Measurements from ENCODE around the gene NPPC. TPM values are rescaled to one million over a fixed set of nuclear protein-coding genes. Genes with fewer than 3 reads are reported as not detected.

Gene NPPC
- total RNA-seq, 1 donor from 2014 or later: 18.5 TPM

DNA sequence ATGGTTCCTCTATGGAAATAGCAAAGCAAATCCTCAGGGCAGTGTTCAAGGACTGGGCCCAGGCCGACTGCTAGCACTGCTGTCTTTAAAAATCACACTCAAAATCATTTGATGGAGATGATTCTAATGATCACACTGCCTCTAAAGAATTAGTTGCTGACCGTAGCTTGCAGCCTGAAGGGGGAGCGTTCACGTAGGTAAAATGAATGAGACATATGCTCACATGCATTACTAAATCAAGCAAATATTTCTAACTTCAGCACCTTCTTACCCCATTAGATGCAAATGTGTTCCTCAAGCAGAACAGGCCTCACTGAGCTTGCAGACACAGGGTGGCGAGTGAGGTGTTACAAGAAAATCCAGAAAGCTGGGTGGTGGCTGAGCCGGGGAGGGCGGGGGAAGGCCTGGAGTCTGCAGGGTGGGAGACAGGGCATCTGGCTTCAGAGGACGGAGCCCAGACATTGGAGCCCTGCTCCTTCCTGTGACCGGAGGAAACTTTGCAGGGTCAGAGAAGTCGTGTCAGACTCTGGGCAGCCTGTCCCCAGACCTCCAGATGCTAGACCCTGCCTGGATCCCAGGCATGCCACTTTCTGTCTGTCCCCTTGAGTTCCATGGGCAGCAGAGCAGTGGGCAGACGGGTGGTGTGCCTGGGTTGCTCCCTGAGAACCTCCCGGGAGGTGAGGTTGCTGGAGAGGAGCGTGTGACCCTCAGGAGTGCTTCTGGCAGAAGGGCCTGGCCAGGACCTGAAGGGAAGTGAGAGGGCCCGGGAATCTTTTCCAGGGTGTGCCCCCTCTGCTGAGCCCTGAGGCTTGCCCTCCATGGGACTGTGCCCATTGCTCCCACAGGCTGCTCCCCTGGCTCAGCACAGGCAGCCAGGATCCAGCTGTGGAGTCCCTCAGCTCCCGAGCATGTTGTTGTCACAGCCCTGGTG is 7.1 kb upstream of the NPPC start:
- Mint-ChIP-seq H3K4me1 (ENCODE audit: low read depth, unreplicated experiment) (peaks cover 37% of the 10 kb centered on the region), H3K4me3 (ENCODE audit: unreplicated experiment) (no peak overlapping the region), H3K36me3 (ENCODE audit: unreplicated experiment) (no peaks in the 10 kb centered on the region), H3K27me3 (ENCODE audit: unreplicated experiment) (peaks cover 17% of the 10 kb centered on the region), H3K9me3 (ENCODE audit: unreplicated experiment) (peaks cover 12% of the 10 kb centered on the region), H3K27ac (ENCODE audit: unreplicated experiment) (peak overlapping the region; percentile 79)
- no peak for TF ChIP-seq CTCF (IDR thresholded peaks at IDR 0.05; ENCODE audit: partially characterized antibody, unreplicated experiment)
- DNase-seq: no peak

DNA sequence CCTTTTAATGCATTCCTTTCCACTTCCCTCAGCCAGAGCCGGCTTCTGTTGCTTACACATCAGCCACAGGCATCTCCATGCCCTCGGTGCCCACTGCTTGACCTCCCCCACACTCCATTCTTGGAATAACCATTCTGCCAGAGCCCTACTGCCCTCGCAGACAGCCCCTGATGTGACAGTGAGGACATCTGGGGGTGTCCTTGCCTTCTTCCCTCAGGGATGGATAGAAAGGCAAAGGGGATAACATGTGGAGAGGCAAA is 6.4 kb upstream of the NPPC start:
- no peaks in the 10 kb centered on the region for H3K36me3 Mint-ChIP-seq (ENCODE audit: unreplicated experiment)
- H3K27me3 Mint-ChIP-seq (ENCODE audit: unreplicated experiment): peaks cover 18% of the 10 kb centered on the region

DNA sequence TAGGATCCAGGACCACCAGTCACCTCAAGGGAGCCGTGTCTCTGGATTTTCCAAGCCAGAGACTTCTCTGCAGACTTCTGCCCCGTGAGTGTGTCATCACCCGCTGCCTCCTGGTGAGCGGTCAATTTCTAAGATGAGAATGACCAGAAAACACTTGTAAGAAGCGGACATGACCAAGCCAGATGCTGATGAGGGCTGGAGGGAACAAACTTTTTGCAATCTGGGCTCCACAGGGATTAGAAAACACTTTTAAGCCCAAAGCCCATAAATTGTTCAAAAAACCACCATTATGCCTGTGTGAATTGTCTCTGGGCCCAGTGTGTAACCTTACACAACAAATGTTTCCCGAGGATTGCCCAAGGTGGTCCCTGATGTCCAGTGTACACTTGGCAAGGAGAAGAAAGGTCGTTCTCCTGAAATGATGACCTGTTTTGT is 5.3 kb upstream of the NPPC start:
- Mint-ChIP-seq H3K9me3 (ENCODE audit: unreplicated experiment) (peaks cover 15% of the 10 kb centered on the region), H3K27ac (ENCODE audit: unreplicated experiment) (no peak overlapping the region), H3K36me3 (ENCODE audit: unreplicated experiment) (no peaks in the 10 kb centered on the region), H3K4me1 (ENCODE audit: low read depth, unreplicated experiment) (peaks cover 42% of the 10 kb centered on the region), H3K27me3 (ENCODE audit: unreplicated experiment) (peaks cover 27% of the 10 kb centered on the region), H3K4me3 (ENCODE audit: unreplicated experiment) (no peak overlapping the region)
- DNase-seq: no peak
- no peak for TF ChIP-seq CTCF (IDR thresholded peaks at IDR 0.05; ENCODE audit: partially characterized antibody, unreplicated experiment)

More for the DNA sequence above, 6.4 kb upstream of the NPPC start:
- Mint-ChIP-seq H3K4me1 (ENCODE audit: low read depth, unreplicated experiment) (peaks cover 38% of the 10 kb centered on the region), H3K4me3 (ENCODE audit: unreplicated experiment) (no peak overlapping the region), H3K9me3 (ENCODE audit: unreplicated experiment) (peaks cover 14% of the 10 kb centered on the region), H3K27ac (ENCODE audit: unreplicated experiment) (peak overlapping the region; percentile 46)
- DNase-seq: no peak
- no peak for TF ChIP-seq CTCF (IDR thresholded peaks at IDR 0.05; ENCODE audit: partially characterized antibody, unreplicated experiment)

DNA sequence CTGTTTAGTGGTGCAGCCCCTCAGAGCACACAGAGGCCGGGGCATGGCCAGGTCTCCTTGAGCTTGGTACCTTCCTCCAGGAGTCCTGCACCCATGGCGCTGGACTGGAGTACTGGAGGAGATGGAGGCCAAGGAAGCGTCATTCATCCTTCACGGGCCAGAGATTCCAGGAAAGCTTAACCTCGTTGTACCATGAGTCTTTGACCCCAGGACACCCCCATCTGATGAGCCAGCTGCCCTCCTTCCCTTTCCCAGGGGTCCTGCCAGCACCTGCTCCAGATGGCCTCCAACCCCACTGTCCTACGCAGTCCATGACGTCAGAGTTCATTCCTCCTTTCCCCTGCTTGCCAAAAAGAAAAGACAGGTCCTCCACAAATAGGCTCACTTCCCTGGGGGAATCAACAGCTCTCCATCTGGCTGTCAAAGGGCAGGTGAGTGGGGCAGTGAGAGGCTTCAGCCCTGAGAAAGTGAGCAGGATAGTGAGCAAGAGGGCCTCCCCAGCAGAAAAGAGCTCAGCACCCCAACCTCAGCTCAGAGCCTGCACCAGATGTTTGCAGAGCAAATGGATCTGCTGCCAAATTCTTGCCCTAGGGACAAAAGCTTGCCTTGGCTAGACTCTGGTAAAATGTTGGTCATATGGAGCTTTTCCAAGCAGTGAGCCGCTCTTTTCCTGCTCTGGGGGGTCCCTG is 4.5 kb upstream of the NPPC start:
- Mint-ChIP-seq H3K36me3 (ENCODE audit: unreplicated experiment) (no peaks in the 10 kb centered on the region), H3K27ac (ENCODE audit: unreplicated experiment) (peak overlapping the region; percentile 48), H3K4me3 (ENCODE audit: unreplicated experiment) (peak overlapping the region; percentile 15), H3K4me1 (ENCODE audit: low read depth, unreplicated experiment) (peaks cover 42% of the 10 kb centered on the region), H3K27me3 (ENCODE audit: unreplicated experiment) (peaks cover 28% of the 10 kb centered on the region), H3K9me3 (ENCODE audit: unreplicated experiment) (peaks cover 15% of the 10 kb centered on the region)
- TF ChIP-seq CTCF (IDR thresholded peaks at IDR 0.05; ENCODE audit: partially characterized antibody, unreplicated experiment): no peak
- DNase-seq: no peak

All from glutamatergic neuron (in vitro differentiated cells).